Measurements from ENCODE around the gene PSIP1. TPM values are rescaled to one million over a fixed set of nuclear protein-coding genes. Genes with fewer than 3 reads are reported as not detected.
A peak's percentile ranks its signal among the peaks of the same experiment; 100 is the strongest.

PSIP1 gene
- total and polyA plus RNA-seq, 2 of the 4 experiments (the other 2 are of a cell fraction): 21.8 to 27.2 TPM

GRCh38 chr9:15416880-15417279 is 93.9 kb downstream of the PSIP1 start:
- no peak overlapping the region for H3K4me2 ChIP-seq (ENCODE audit: low read depth, low read length)
- no peak overlapping the region for H2AFZ ChIP-seq (replicated peaks; ENCODE audit: low read length, poor library complexity)
- ChIA-PET POLR2A (ENCODE audit: unreplicated experiment) (no interaction called here), CTCF (interaction anchor here (0.6 to 2.1 kb wide), 4 partner anchors 63 to 254 kb away, joined by 3 to 7 read pairs (median 6); no protein-coding TSS in a partner anchor)
- H2BK15ac ChIP-seq (ENCODE audit: low read depth, low read length): no peak overlapping the region
- no peak overlapping the region for H4K91ac ChIP-seq (ENCODE audit: insufficient read depth, low read depth, low read length)
- intact Hi-C loops (cut with micrococcal nuclease): loop anchor here (1.0 kb wide), 2 partner anchors 139 to 206 kb away; no protein-coding TSS in a partner anchor
- no CpG with 5 or more reads among the region's 2 CpGs for WGBS, 2 experiments (ENCODE audit: extremely low coverage in 2 of 2, insufficient read length in 1 of 2)
- no peak overlapping the region for H3K18ac ChIP-seq (ENCODE audit: low read depth, low read length)
- no peak overlapping the region for H3K56ac ChIP-seq (ENCODE audit: extremely low read depth, insufficient read depth, low read length)
- H4K8ac ChIP-seq (ENCODE audit: low read depth in 2 of 2, low read length in 2 of 2): no peak overlapping the region
- no peak overlapping the region for H2AK9ac ChIP-seq (replicated peaks; ENCODE audit: low read depth, low read length, poor library complexity)
- no peak overlapping the region for H3K23ac ChIP-seq (ENCODE audit: low read depth, low read length)
- no peak overlapping the region for H4K5ac ChIP-seq (ENCODE audit: low read depth, low read length)
- no peaks in the 10 kb centered on the region for H3K4me1 ChIP-seq (ENCODE audit: control insufficient read depth, insufficient read depth, low read length)
- no peak overlapping the region for H3K9ac ChIP-seq (ENCODE audit: low read depth, low read length)
- H3K9me1 ChIP-seq (ENCODE audit: insufficient read depth, low read length): peaks cover 5% of the 10 kb centered on the region; the same call in 1 of the 2 replicates
- H3K79me1 ChIP-seq (ENCODE audit: low read depth in 1 of 2, low read length in 2 of 2): peaks cover 0 to 2% of the 10 kb centered on the region in 2 experiments; a peak in 1 of 4 replicates
- H3K14ac ChIP-seq (replicated peaks; ENCODE audit: low read depth, low read length): no peak overlapping the region
- in situ Hi-C loops (cut with MboI; ENCODE audit: low sequenced_read_pairs): loop anchor here (10.0 kb wide), 2 partner anchors 112 to 202 kb away; partner anchors contain the start of gene TTC39B
- H4K20me1 ChIP-seq (ENCODE audit: insufficient read depth, low read length): no peaks in the 10 kb centered on the region
- H3K36me3 ChIP-seq (ENCODE audit: control insufficient read depth, insufficient read depth, low read length): no peaks in the 10 kb centered on the region
- dilution Hi-C loops (cut with HindIII; ENCODE audit: low sequenced_read_pairs, unreplicated experiment): no loop called here
- no TSS peak for BruUV-seq (replicated peaks)
- H2BK120ac ChIP-seq (ENCODE audit: low read depth, low read length): 0 out of 2 replicates have a peak overlapping the region, but pooled peaks have one; percentile 3
- ATAC-seq (ENCODE audit: low read depth) (peak; percentile 91), DNase-seq (peak; percentile 65)
- H2BK20ac ChIP-seq (ENCODE audit: low read depth, low read length): no peak overlapping the region
- H3K4me3 ChIP-seq (ENCODE audit: insufficient read depth, low read depth, low read length): no peak overlapping the region
- TF ChIP-seq POLR2A (IDR thresholded peaks at IDR 0.05; ENCODE audit: low read depth, low read length) (no peak), NFE2L2 (IDR thresholded peaks at IDR 0.05; ENCODE audit: low read depth, low read length) (no peak), USF2 (IDR thresholded peaks at IDR 0.05; ENCODE audit: low read depth, low read length) (no peak), ELK1 (IDR thresholded peaks at IDR 0.05; ENCODE audit: borderline replicate concordance, low read depth, low read length) (no peak), CHD1 (IDR thresholded peaks at IDR 0.05; ENCODE audit: low read depth, low read length) (no peak), CEBPB (IDR thresholded peaks at IDR 0.05; ENCODE audit: low read depth, low read length) (no peak), SMC3 (IDR thresholded peaks at IDR 0.05; ENCODE audit: low read depth, low read length) (peak; percentile 74), FOS (IDR thresholded peaks at IDR 0.05; ENCODE audit: low read depth, low read length) (no peak), CTCF (conservative IDR thresholded peaks at IDR 0.05; ENCODE audit: low read depth, low read length) (peak; percentile 77), RFX5 (IDR thresholded peaks at IDR 0.05; ENCODE audit: low read depth, low read length) (no peak), RAD21 (IDR thresholded peaks at IDR 0.05; ENCODE audit: low read length) (peak; percentile 79), MXI1 (IDR thresholded peaks at IDR 0.05; ENCODE audit: borderline replicate concordance, low read depth, low read length) (no peak), BHLHE40 (IDR thresholded peaks at IDR 0.05; ENCODE audit: low read depth, low read length) (no peak), RCOR1 (IDR thresholded peaks at IDR 0.05; ENCODE audit: insufficient replicate concordance, low read length) (no peak), MAFK (IDR thresholded peaks at IDR 0.05; ENCODE audit: low read depth, low read length) (no peak), MAZ (IDR thresholded peaks at IDR 0.05; ENCODE audit: borderline replicate concordance, low read depth, low read length) (no peak)
- H3K27me3 ChIP-seq (ENCODE audit: control insufficient read depth, insufficient read depth, low read length): no peaks in the 10 kb centered on the region
- no peaks in the 10 kb centered on the region for H3K9me3 ChIP-seq (ENCODE audit: control insufficient read depth, insufficient read depth, low read length)
- peak overlapping the region; percentile 59 for H3K4ac ChIP-seq (ENCODE audit: low read depth, low read length)
- no peak overlapping the region for H3K27ac ChIP-seq (ENCODE audit: insufficient read depth, low read length)
- H2BK5ac ChIP-seq (ENCODE audit: low read depth, low read length, poor library complexity, severe bottlenecking): no peak overlapping the region
- H2AK5ac ChIP-seq (ENCODE audit: low read depth, low read length): 0 out of 2 replicates have a peak overlapping the region, but pooled peaks have one; percentile 15
